GM12801 (cell line): ENCODE data around the gene UBL7.

Experiments used
- TF ChIP-seq, protein P1 (sequence below): IDR thresholded peaks from one replicate; pipeline ENCODE4 v1.5.1; 2011; ENCODE audit warnings: control low read depth; ENCODE audit not compliant: insufficient read length; ENCODE audit errors: extremely low read depth

The UBL7 gene

DNA sequence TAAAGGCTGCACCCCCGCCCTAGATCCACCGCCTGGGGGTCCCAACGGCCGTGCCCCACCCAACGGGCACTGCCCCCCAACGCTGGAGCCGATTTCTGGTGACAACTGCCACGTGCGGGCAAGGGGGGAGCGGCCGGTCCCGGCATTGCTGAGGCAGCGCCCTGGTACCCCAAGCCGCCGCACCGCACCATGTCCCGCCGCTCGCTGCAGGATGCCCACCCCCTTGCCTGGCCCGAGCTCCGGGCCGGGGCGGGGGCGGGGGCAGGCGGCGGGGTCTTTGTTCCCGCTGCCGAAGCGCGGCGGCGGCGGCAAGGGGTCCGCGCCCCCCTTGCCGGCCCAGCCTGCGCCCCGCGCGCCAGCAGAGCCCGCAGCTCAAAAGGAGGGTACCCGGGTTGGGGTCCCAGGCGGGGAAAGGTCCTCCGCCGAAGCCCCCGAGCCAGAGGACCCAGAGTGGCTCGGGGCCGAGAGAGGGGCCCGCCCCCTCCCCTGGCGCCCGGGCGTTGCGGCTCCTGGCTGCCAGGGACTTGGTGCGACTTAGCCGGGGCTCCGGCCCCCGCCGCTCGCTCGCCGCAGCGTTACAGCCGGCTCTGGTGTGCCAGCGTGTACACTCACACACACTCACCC is 27.9 kb downstream of the UBL7 start:
- TF ChIP-seq, protein P1, sequence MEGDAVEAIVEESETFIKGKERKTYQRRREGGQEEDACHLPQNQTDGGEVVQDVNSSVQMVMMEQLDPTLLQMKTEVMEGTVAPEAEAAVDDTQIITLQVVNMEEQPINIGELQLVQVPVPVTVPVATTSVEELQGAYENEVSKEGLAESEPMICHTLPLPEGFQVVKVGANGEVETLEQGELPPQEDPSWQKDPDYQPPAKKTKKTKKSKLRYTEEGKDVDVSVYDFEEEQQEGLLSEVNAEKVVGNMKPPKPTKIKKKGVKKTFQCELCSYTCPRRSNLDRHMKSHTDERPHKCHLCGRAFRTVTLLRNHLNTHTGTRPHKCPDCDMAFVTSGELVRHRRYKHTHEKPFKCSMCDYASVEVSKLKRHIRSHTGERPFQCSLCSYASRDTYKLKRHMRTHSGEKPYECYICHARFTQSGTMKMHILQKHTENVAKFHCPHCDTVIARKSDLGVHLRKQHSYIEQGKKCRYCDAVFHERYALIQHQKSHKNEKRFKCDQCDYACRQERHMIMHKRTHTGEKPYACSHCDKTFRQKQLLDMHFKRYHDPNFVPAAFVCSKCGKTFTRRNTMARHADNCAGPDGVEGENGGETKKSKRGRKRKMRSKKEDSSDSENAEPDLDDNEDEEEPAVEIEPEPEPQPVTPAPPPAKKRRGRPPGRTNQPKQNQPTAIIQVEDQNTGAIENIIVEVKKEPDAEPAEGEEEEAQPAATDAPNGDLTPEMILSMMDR = no peak

DNA sequence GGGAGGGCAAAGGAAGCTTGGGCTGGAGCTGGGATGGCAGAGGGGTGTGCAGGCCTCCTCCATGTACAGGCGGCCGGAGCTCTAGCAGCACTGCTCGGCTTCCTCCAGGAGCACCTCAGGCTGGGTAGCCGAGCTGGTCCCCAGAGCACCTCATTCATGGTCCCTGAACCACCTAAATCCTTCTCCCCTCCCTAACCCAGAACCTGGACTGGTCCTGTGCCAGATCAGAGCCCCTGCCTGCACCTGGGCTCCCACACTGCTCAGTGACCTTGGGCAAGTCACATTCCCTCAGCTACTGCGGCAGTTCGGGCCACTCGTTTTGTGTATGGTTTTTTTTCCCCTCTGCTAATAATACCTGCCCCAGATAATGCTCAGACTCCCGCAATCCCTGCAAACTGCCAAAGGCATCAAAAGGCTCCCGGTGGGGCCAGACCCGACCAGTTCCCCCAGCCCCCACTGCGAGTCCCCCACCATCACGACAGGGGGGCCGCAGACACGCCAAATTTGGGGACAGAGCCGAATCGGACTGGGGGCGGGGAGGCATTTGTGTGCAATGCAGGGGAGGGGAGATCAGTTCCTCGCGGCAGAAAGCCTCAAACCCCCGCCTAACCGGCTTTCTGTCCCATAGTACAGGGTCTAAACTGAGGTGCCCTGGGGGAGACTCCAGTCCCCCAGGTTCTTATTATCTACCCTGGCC is 28.5 kb downstream of the UBL7 start:
- TF ChIP-seq, protein P1 = no peak

DNA sequence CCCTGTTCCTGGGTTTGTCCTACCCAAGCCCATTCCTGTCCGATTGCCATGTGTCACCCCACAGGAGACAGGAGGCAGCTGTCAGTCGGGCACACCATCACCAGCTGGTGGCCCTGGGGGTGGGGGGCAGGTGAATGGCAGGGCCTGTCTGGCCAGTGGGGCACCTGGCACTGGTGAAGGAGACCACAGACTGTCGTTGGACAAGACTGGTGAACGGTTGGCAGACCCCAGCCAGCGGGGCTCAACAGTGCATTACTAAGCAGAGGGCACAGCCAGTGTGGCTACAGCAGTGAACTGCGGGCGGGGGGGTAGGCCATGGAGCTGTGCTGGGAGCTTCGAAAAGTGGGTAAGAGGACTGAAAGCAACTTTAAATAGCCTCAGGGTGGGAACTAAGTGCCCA is 29.3 kb downstream of the UBL7 start:
- TF ChIP-seq, protein P1 = no peak

DNA sequence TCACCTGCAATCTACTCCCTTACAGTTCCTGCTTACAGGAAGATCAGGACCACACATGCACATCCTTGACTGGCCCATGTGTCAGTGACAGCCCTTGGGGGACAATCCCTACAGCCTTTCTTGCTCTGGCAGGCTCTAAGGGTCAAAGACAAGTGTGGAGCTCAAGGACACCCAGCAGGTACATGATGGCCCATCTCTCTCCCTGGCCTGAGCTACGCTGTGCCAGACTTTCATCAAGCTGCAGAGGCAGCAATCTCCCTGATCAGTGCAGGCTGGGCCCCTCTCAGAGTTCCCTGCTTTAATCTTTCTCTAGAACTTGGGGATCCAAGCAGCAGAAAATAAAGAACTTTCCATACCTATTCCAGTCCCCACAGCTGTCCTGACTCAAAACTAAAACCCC is 29.8 kb downstream of the UBL7 start:
- TF ChIP-seq, protein P1 = no peak

DNA sequence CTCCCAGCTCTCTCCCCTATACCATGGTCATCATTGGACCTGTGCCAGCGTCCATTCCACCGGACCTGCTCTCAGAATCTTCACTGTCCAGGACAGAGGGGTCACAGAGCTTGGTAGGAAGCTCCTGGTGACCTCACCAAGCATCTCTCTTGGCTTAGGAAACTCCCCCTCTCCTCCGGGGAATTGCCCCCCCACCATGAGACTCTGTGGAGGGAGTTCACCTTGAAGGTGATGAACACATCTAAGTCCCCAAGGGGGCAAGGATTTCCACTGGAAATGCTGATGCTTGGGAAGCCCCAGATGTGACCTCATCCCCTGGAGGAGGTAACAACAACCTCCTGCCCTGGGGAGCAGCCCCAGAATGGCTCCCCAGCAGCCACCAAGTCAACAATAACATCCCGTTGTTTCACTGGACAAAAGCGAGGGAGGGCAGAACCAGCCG is 30.4 kb downstream of the UBL7 start:
- TF ChIP-seq, protein P1 = no peak

DNA sequence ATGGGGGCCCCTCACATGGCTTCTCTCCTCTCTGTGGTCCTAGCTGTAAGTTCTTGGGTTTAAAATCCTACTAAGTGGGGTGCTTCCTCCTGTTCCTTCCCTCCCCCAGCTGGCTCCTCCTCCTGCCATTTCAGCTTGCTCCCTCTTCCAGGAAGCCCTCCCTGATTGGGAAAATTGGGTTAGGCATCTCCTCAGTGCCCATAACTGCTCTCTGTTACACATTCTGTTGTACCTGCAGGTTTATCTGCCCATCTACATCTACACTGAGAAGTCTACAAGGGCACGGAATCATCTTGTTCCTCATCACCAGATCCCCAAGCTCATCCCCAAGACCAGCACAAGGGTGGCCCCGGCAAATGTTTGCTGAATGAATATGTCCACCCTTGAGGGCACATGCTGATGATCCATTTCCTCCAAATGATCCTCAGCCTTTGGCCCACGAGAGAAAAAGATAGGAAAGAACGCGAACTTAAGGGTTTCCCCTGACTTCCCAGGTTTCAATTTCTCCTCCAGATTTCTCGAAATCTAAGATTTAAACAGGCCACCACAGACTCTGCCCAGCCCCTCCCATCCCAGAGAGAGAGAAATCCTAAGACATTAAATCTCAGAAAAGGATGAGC is 31.1 kb downstream of the UBL7 start:
- TF ChIP-seq, protein P1 = no peak

DNA sequence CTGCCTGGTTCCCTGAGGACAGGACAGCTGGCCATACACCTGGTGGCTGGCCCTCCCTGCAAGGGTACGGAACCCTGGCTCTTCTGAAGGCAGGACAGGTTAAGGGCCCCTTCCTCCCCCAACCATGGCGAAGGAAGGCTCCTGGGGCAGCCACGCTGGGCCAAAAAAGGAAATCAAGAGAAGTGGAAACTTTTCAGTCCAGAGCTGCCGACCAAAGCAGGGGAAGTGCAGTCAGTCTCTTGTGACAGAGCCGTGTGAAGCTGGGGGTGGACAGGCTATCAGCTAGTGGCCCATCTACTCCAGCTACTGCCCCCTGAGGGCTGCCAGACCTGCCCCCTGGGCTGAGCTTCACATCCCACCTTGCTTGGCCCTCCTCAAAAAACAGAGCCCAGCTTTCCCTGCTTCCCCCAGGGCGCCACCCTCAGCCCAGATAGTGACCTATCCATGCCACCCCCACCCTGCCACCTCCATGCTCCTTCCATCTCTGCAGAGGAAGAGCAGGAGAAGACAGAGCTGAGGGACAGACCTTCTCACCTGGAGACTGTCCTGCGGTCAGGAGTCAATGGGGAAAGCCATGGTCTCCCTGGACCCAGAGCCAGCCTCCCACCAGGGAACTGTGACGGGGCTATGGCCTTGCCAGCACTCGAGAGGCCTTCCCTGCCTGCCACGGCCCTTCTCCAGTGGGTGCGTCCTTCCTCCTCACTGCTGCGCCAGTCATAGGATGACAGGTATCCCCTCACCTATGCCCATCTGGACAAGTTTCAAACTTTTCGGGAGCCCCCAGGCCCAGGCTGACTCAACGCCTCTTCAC is 31.8 kb downstream of the UBL7 start:
- TF ChIP-seq, protein P1 = no peak
